GM19193 (cell line): ENCODE data around the gene RYR2.

Source experiments
- POLR2A ChIP-seq: IDR thresholded peaks from 4 replicates; pipeline ENCODE4 v1.6.1; 2011; ENCODE audit not compliant: insufficient read depth, insufficient read length; ENCODE audit errors: extremely low read depth

The RYR2 gene

GRCh38 chr1:237327061-237327460 lies 285.1 kb downstream of the RYR2 start:
- no peak for TF ChIP-seq POLR2A

GRCh38 chr1:237340892-237341291 lies 298.9 kb downstream of the RYR2 start:
- TF ChIP-seq POLR2A, result no peak

GRCh38 chr1:237341391-237341790 lies 299.4 kb downstream of the RYR2 start:
- TF ChIP-seq POLR2A, result no peak

GRCh38 chr1:237342730-237343129 lies 300.7 kb downstream of the RYR2 start:
- no peak for TF ChIP-seq POLR2A

GRCh38 chr1:237352747-237353146 lies 310.8 kb downstream of the RYR2 start:
- TF ChIP-seq POLR2A, result no peak

- no peak for TF ChIP-seq POLR2A
Observed at GRCh38 chr1:237353918-237354317, 311.9 kb downstream of the RYR2 start.

- TF ChIP-seq POLR2A, result no peak
Observed at GRCh38 chr1:237355022-237355421, 313.0 kb downstream of the RYR2 start.

GRCh38 chr1:237358555-237358954 lies 316.6 kb downstream of the RYR2 start:
- TF ChIP-seq POLR2A, result no peak

- TF ChIP-seq POLR2A, result no peak
Observed at GRCh38 chr1:237367758-237368157, 325.8 kb downstream of the RYR2 start.

- TF ChIP-seq POLR2A, result no peak
Observed at GRCh38 chr1:237383791-237384190, 341.8 kb downstream of the RYR2 start.

GRCh38 chr1:237384213-237384612 lies 342.2 kb downstream of the RYR2 start:
- no peak for TF ChIP-seq POLR2A

- TF ChIP-seq POLR2A, result no peak
Observed at GRCh38 chr1:237386362-237387143, 344.6 kb downstream of the RYR2 start.

GRCh38 chr1:237387144-237387505 lies 345.1 kb downstream of the RYR2 start:
- no peak for TF ChIP-seq POLR2A

GRCh38 chr1:237390823-237391222 lies 348.8 kb downstream of the RYR2 start:
- no peak for TF ChIP-seq POLR2A

GRCh38 chr1:237393632-237394031 lies 351.6 kb downstream of the RYR2 start:
- TF ChIP-seq POLR2A, result no peak

- TF ChIP-seq POLR2A, result no peak
Observed at GRCh38 chr1:237394281-237394680, 352.3 kb downstream of the RYR2 start.

- no peak for TF ChIP-seq POLR2A
Observed at GRCh38 chr1:237396426-237396825, 354.4 kb downstream of the RYR2 start.
